Measurements from ENCODE around the gene RNF207.

RNF207 gene

DNA sequence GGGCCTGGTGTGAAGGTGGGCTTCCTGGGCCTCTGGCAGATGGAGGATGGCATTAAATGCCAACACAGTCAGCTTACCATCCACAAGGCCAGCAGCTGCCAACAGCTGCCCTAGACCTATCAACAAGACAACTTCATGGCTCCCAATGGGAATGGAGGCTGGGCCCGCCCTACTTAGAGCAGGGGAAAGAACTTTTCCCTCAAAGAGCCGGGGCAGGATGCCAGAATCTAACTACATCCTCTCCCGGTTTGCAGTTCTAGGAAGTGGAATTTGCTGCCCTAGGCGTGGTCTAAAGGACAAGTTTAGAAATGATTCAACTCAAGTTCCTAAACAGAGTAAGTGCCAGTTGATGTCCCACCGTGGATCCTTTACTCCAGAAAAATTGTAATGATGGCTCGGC lies 16.7 kb downstream of the RNF207 start:
- no peaks in the 10 kb centered on the region for H3K27me3 ChIP-seq (replicated peaks; ENCODE audit: control insufficient read depth, insufficient read depth, low read length)
- peaks cover 11% of the 10 kb centered on the region for H3K4me1 ChIP-seq (ENCODE audit: control insufficient read depth, insufficient read depth, low read length)
- peaks cover 43% of the 10 kb centered on the region for H3K36me3 ChIP-seq (ENCODE audit: control insufficient read depth, insufficient read depth, low read length, severe bottlenecking)
- no peaks in the 10 kb centered on the region for H3K9me3 ChIP-seq (ENCODE audit: control insufficient read depth, low read length)
- DNase-seq (ENCODE audit: low read depth): peak; percentile 37
- no peak overlapping the region for H3K4me3 ChIP-seq (ENCODE audit: low read length)
- no peak overlapping the region for H3K9ac ChIP-seq (ENCODE audit: low read length)

DNA sequence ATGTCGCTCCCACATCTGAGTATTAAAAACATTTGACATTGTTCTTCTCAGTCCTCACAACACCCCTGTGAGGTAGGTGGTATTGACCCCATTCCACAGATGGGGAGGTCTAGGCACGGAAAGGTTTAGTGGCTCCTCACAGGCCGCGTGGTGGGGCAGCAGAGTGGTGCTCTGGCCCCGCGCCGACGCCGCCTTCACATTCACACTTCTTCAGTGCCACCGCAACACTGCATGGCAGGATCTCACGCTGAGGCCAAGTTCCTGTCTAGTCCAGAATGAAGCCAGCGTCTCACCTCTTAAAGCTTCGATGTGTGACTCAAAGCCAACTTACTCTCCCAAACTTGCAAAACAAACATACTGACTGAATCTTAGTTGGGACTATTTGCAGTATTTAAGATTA lies 17.7 kb downstream of the RNF207 start:
- Histone ChIP-seq H3K9me3 (ENCODE audit: control insufficient read depth, low read length) (no peaks in the 10 kb centered on the region), H3K9ac (ENCODE audit: low read length) (no peak overlapping the region), H3K4me3 (ENCODE audit: low read length) (no peak overlapping the region), H3K27me3 (replicated peaks; ENCODE audit: control insufficient read depth, insufficient read depth, low read length) (no peaks in the 10 kb centered on the region), H3K4me1 (ENCODE audit: control insufficient read depth, insufficient read depth, low read length) (peaks cover 11% of the 10 kb centered on the region), H3K36me3 (ENCODE audit: control insufficient read depth, insufficient read depth, low read length, severe bottlenecking) (peaks cover 43% of the 10 kb centered on the region)
- no peak for DNase-seq (ENCODE audit: low read depth)

DNA sequence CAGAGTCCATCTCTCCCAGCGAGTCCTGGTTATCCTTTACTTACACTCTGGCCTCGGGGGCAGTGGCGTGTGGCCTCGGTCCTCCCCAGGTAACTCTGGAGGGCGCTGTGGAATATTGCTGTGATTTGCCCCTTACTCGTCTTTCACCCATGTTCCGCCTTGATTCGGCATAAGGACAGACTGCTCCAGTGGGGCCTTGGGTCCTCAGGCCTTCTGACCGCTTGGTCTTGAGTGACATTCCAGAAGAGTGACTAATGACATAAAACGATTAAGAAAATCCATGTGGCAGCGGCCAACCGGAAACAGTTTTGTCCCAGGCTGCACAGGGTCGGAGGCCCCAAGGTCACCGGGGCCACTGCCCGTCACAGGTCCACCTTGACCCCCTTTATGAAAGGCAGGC lies 18.8 kb downstream of the RNF207 start:
- H3K9me3 ChIP-seq (ENCODE audit: control insufficient read depth, low read length): no peaks in the 10 kb centered on the region
- H3K4me1 ChIP-seq (ENCODE audit: control insufficient read depth, insufficient read depth, low read length): peaks cover 11% of the 10 kb centered on the region
- peaks cover 46% of the 10 kb centered on the region for H3K36me3 ChIP-seq (ENCODE audit: control insufficient read depth, insufficient read depth, low read length, severe bottlenecking)
- no peak overlapping the region for H3K9ac ChIP-seq (ENCODE audit: low read length)
- H3K4me3 ChIP-seq (ENCODE audit: low read length): no peak overlapping the region
- no peak for DNase-seq (ENCODE audit: low read depth)
- H3K27me3 ChIP-seq (replicated peaks; ENCODE audit: control insufficient read depth, insufficient read depth, low read length): no peaks in the 10 kb centered on the region

DNA sequence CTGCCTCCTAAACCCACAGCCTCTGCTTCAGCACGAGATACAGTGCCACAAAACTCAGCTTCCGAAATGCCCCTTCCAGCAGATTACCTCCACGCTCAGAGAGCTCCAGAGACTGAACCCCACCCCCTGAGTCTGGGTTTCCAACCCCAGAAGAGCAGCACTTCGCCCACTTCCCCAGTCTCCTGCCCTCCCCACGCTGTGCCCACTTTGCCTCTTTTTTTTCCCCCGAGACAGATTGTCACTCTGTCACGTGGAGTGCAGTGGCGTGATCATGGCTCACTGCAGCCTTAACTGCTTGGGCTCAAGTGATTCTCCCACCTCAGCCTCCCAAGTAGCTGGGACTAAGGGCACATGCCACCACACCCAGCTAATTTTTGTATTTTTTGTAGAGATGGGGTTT lies 19.7 kb downstream of the RNF207 start:
- Histone ChIP-seq H3K4me3 (ENCODE audit: low read length) (no peak overlapping the region), H3K27me3 (replicated peaks; ENCODE audit: control insufficient read depth, insufficient read depth, low read length) (no peaks in the 10 kb centered on the region), H3K36me3 (ENCODE audit: control insufficient read depth, insufficient read depth, low read length, severe bottlenecking) (peaks cover 50% of the 10 kb centered on the region), H3K9ac (ENCODE audit: low read length) (no peak overlapping the region), H3K4me1 (ENCODE audit: control insufficient read depth, insufficient read depth, low read length) (peaks cover 11% of the 10 kb centered on the region), H3K9me3 (ENCODE audit: control insufficient read depth, low read length) (no peaks in the 10 kb centered on the region)
- DNase-seq (ENCODE audit: low read depth): no peak

DNA sequence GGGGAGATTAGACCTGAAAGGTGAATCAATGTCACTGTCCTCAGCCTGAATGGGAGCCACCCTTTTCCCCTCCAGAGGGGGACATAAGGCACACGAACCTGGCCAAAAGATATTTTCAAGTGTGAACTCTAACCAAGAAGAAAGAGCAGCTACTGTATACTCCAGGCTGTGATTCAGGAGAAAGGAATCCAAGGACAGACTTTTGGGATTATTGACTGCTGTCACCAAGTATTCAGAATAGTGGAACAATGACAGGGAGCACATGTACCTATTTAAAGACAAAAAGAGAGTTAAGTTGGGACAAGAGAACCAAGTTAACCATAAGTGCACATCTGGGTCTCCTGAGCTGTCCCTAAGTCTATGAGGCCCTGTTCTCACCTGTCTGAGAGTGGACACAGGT lies 27.5 kb downstream of the RNF207 start:
- H3K9me3 ChIP-seq (ENCODE audit: control insufficient read depth, low read length): no peaks in the 10 kb centered on the region
- no peak for DNase-seq (ENCODE audit: low read depth)
- H3K27me3 ChIP-seq (replicated peaks; ENCODE audit: control insufficient read depth, insufficient read depth, low read length): no peaks in the 10 kb centered on the region
- H3K9ac ChIP-seq (ENCODE audit: low read length): no peak overlapping the region
- no peak overlapping the region for H3K4me3 ChIP-seq (ENCODE audit: low read length)
- H3K36me3 ChIP-seq (ENCODE audit: control insufficient read depth, insufficient read depth, low read length, severe bottlenecking): peaks cover 30% of the 10 kb centered on the region
- H3K4me1 ChIP-seq (ENCODE audit: control insufficient read depth, insufficient read depth, low read length): peaks cover 12% of the 10 kb centered on the region

DNA sequence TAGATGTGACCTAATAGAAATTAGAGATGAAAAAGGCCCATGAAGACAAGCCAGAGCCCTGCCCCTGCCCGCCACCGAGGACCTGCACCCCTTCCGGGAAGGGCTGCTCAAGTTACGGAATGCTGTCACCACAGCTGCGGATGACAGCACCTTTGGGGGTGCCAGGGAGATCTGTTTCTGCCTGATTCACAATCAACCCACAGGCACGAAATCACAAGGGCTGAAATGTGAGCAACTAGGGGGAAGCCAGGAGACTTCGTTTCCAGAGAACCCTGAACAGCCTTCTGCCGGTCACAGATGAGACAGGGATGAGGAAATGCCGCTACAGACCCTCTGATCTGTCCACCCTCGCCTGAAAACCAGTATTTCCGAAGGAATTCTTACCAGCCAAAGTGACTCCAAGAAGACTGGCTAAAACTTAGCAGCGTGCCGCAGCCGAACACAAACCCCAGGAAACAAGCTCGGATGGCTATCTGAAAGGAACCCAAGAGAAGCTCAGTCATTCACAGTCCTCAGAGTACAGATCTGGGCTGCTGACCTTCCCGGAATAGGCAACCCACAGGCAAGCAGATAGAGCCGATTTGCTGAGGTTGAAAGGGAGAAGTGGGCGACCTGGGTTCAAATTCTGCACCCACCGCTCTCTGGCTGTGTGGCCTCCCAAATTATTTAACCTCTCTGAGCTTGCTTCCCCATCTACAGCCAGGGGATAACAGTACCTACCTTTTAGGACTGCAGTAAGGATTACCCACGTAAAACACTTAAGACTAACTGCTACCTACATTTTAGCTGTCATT lies 28.8 kb downstream of the RNF207 start:
- DNase-seq (ENCODE audit: low read depth): no peak
- H3K4me3 ChIP-seq (ENCODE audit: low read length): peak overlapping the region; percentile 91

DNA sequence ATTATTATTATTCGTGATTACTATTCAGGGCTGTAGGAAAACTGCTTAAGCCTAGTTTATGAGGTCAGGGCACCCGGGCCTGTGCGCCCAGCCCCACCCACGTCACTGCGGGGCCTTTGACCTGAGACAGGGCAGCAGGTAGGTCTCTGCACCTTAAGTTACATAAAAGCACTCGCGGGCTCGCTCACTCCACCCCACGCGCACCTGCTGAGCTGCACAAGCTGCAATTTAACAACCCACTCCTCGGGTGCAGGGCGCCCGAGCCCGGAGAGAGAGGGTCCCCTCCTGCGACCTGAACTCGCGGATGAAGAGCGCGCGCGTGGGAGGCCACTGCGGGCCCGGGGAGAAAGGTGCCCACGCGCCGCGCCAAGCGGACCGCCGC lies 29.4 kb downstream of the RNF207 start:
- no peak for DNase-seq (ENCODE audit: low read depth)
- peak overlapping the region; percentile 92 for H3K9ac ChIP-seq (ENCODE audit: low read length)
- H3K4me1 ChIP-seq (ENCODE audit: control insufficient read depth, insufficient read depth, low read length): peaks cover 16% of the 10 kb centered on the region
- H3K27me3 ChIP-seq (replicated peaks; ENCODE audit: control insufficient read depth, insufficient read depth, low read length): no peaks in the 10 kb centered on the region
- H3K9me3 ChIP-seq (ENCODE audit: control insufficient read depth, low read length): no peaks in the 10 kb centered on the region
- H3K36me3 ChIP-seq (ENCODE audit: control insufficient read depth, insufficient read depth, low read length, severe bottlenecking): peaks cover 23% of the 10 kb centered on the region
- peak overlapping the region; percentile 91 for H3K4me3 ChIP-seq (ENCODE audit: low read length)

More for the DNA sequence above, 28.8 kb downstream of the RNF207 start:
- Histone ChIP-seq H3K9me3 (ENCODE audit: control insufficient read depth, low read length) (no peaks in the 10 kb centered on the region), H3K27me3 (replicated peaks; ENCODE audit: control insufficient read depth, insufficient read depth, low read length) (no peaks in the 10 kb centered on the region), H3K4me1 (ENCODE audit: control insufficient read depth, insufficient read depth, low read length) (peaks cover 12% of the 10 kb centered on the region), H3K36me3 (ENCODE audit: control insufficient read depth, insufficient read depth, low read length, severe bottlenecking) (peaks cover 26% of the 10 kb centered on the region), H3K9ac (ENCODE audit: low read length) (peak overlapping the region; percentile 92)

DNA sequence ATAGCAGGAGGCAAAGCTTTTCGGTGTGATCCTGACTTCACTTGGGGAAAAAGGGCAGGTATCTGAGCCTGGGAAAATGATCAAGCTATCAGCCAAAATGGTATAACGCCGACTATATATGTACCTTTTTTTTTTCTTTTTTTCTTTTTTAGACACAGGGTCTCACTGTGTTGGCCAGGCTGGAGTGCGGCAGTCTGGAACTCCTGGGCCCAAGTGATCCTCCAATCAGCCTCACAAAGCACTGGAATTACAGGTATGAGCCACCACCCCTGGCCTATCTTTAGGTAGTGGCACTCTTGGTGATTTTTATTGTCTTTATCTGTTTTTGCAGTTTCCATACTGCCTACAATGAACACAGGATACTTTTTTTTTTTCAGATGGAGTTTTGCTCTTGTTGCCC lies 31.2 kb downstream of the RNF207 start:
- no peak for DNase-seq (ENCODE audit: low read depth)
- H3K4me1 ChIP-seq (ENCODE audit: control insufficient read depth, insufficient read depth, low read length): peaks cover 26% of the 10 kb centered on the region
- no peak overlapping the region for H3K4me3 ChIP-seq (ENCODE audit: low read length)
- H3K36me3 ChIP-seq (ENCODE audit: control insufficient read depth, insufficient read depth, low read length, severe bottlenecking): peaks cover 10% of the 10 kb centered on the region
- no peak overlapping the region for H3K9ac ChIP-seq (ENCODE audit: low read length)
- no peaks in the 10 kb centered on the region for H3K9me3 ChIP-seq (ENCODE audit: control insufficient read depth, low read length)
- peaks cover 6% of the 10 kb centered on the region for H3K27me3 ChIP-seq (replicated peaks; ENCODE audit: control insufficient read depth, insufficient read depth, low read length)

DNA sequence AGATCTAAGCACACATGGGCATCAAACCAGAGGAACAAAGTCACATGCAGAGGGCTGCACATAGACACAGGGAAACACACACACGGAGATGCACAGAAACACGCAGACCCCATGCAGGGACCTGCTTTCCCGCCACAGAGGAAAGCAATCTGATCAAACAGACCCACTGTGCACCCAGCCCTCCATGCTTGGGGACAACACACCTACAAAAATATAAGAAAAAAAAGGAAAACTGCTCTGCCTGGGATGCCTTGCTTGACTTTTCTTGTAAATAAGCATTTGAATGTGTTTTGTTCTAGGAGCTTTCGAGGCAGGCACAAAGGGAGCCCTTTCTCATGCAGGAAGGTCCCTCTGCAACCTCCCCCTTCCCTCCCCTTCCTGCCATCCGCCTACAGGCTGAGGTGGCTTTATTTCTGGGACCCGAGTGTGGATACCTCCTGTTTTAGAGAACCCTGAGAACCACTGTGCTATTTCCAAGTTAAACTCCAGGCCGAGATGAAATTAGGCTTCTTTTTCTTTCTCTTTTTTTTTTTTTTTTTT lies 33.4 kb downstream of the RNF207 start:
- peaks cover 22% of the 10 kb centered on the region for H3K4me1 ChIP-seq (ENCODE audit: control insufficient read depth, insufficient read depth, low read length)
- H3K9me3 ChIP-seq (ENCODE audit: control insufficient read depth, low read length): peaks cover 4% of the 10 kb centered on the region
- DNase-seq (ENCODE audit: low read depth): no peak
- H3K4me3 ChIP-seq (ENCODE audit: low read length): no peak overlapping the region
- peaks cover 15% of the 10 kb centered on the region for H3K27me3 ChIP-seq (replicated peaks; ENCODE audit: control insufficient read depth, insufficient read depth, low read length)
- H3K36me3 ChIP-seq (ENCODE audit: control insufficient read depth, insufficient read depth, low read length, severe bottlenecking): no peaks in the 10 kb centered on the region
- no peak overlapping the region for H3K9ac ChIP-seq (ENCODE audit: low read length)

DNA sequence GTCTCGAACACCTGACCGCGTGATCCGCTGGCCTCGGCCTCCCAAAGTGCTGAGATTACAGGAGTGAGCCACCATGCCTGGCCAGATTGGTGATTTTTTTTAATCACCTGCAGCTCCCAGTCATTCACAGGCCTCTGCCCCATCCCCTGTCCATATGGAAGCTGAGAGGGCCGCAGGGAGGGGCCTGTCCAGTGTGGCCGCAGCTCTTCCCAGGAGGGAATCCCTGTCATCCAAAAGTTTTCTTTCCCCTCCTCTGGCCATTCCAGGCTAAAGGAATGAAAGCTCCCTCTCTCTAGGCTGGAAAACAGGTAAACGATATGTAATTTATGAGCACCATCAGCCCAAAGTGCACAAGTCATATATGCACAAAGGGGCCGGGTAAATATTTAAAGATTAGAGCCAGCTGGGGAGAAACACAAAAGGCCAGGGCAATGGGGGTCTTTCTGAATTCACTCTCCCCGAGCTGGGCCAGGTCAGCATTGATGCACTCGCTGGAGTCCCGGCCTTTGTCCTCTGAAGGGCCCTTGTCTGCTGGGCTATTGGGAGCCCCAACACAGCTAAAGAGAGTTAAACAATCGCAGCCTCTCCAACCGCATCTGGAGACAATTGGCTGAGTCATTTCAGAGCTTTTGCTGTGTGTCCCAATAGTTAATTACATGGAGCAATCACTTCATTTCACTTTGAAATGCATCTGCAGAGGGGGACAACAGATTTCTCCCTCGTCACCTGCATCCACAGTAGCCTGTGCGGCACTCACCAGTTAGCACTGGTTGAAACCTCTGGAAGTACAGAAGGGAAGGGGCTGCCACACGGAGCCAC lies 34.2 kb downstream of the RNF207 start:
- Histone ChIP-seq H3K9ac (ENCODE audit: low read length) (no peak overlapping the region), H3K36me3 (ENCODE audit: control insufficient read depth, insufficient read depth, low read length, severe bottlenecking) (no peaks in the 10 kb centered on the region), H3K4me3 (ENCODE audit: low read length) (no peak overlapping the region), H3K27me3 (replicated peaks; ENCODE audit: control insufficient read depth, insufficient read depth, low read length) (peaks cover 20% of the 10 kb centered on the region), H3K4me1 (ENCODE audit: control insufficient read depth, insufficient read depth, low read length) (peaks cover 14% of the 10 kb centered on the region), H3K9me3 (ENCODE audit: control insufficient read depth, low read length) (peaks cover 4% of the 10 kb centered on the region)
- DNase-seq (ENCODE audit: low read depth): peak; percentile 91

DNA sequence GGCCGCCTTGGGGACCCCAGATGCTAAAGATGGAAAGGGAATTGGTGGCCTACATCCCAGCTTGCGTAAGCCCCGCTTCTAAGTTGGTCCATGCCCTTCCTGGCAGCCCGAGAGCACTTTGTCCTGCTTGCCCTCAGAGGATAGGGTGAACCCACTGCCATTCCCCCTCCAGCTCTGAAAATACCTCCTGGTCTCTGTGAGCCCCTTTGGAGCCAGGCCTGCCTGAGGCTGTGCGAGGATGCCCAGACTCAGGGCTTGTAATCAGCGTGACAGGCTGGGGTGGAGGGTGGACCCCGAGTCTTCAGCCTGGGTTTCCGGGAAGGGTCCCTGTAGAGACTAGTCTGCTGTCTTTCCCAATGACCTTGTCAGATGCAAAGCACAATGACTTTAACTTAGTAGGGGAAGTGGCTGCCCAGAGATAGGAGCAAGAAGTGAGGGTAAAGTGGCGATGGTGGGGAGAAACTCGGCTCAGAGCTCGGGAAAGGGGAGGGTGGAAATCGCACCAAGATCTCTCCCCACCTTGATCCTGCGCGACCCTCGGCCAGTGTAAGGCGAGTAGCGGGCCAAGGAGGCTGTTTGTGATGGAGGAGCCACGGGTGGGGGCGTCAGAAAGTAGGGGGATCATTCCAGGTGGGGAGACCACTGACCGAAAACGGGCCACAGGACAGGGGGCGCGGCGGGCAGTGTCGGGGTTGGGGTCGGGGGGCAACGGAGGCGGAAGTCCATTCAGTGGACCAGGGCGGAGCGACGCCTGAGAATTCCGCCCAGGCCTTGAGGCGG lies 35.4 kb downstream of the RNF207 start:
- Histone ChIP-seq H3K36me3 (ENCODE audit: control insufficient read depth, insufficient read depth, low read length, severe bottlenecking) (no peaks in the 10 kb centered on the region), H3K4me1 (ENCODE audit: control insufficient read depth, insufficient read depth, low read length) (peaks cover 14% of the 10 kb centered on the region), H3K9me3 (ENCODE audit: control insufficient read depth, low read length) (peaks cover 4% of the 10 kb centered on the region), H3K9ac (ENCODE audit: low read length) (no peak overlapping the region), H3K27me3 (replicated peaks; ENCODE audit: control insufficient read depth, insufficient read depth, low read length) (peaks cover 24% of the 10 kb centered on the region), H3K4me3 (ENCODE audit: low read length) (no peak overlapping the region)
- no peak for DNase-seq (ENCODE audit: low read depth)
